Astrocyte (in vitro differentiated cells and primary cell): ENCODE measurements around the gene ALDH1B1. TPM values are rescaled to one million over a fixed set of nuclear protein-coding genes. Genes with fewer than 3 reads are reported as not detected.

Experiments used
- DNase-seq: peaks from one replicate; pipeline ENCODE4 v3.0.0-alpha.2; 2010; ENCODE audit warnings: low read depth
- FAIRE-seq: peaks from 2 replicates; lab custom pipeline; 2011; peaks lifted over from hg19 to GRCh38; lab: Jason Lieb, UNC
- H2AFZ ChIP-seq: 2 replicates; pipeline ENCODE4 v1.6.0; 2012; ENCODE audit warnings: low read depth, low read length, inconsistent platforms
- H3K27ac ChIP-seq: 2 replicates; pipeline ENCODE4 v1.5.1; 2011; ENCODE audit warnings: low read depth, low read length, inconsistent platforms
- H3K27me3 ChIP-seq: 2 replicates; pipeline ENCODE4 v1.6.0; 2011; ENCODE audit warnings: low read length, inconsistent platforms; ENCODE audit not compliant: insufficient read depth
- H3K36me3 ChIP-seq: 2 replicates; pipeline ENCODE4 v1.5.1; 2011; ENCODE audit warnings: low read length, inconsistent platforms; ENCODE audit not compliant: insufficient read depth
- H3K4me1 ChIP-seq: 2 replicates; pipeline ENCODE4 v1.5.1; 2011; ENCODE audit warnings: low read length, inconsistent platforms; ENCODE audit not compliant: insufficient read depth
- H3K4me2 ChIP-seq: 2 replicates; pipeline ENCODE4 v1.6.0; 2012; ENCODE audit warnings: low read length, inconsistent platforms
- H3K4me3 ChIP-seq: 2 replicates; pipeline ENCODE4 v1.5.1; 2011; ENCODE audit warnings: low read depth, mild to moderate bottlenecking, low read length, inconsistent platforms; ENCODE audit not compliant: insufficient read depth
- H3K79me2 ChIP-seq: 2 replicates; pipeline ENCODE4 v1.6.0; 2012; ENCODE audit warnings: mild to moderate bottlenecking, low read length, inconsistent platforms; ENCODE audit not compliant: insufficient read depth
- H3K9ac ChIP-seq: 2 replicates; pipeline ENCODE4 v1.6.0; 2012; ENCODE audit warnings: mild to moderate bottlenecking, low read length, inconsistent platforms
- H3K9me3 ChIP-seq: 2 replicates; pipeline ENCODE4 v1.5.1; 2012; ENCODE audit warnings: low read depth, mild to moderate bottlenecking, low read length, inconsistent platforms; ENCODE audit not compliant: insufficient read depth
- H4K20me1 ChIP-seq: 2 replicates; pipeline ENCODE4 v1.6.0; 2012; ENCODE audit warnings: low read length, inconsistent platforms; ENCODE audit not compliant: insufficient read depth
- H3K27ac Mint-ChIP-seq: one replicate; pipeline ENCODE4 v1.8.0; 2021; ENCODE audit warnings: mild to moderate bottlenecking, mixed read lengths; ENCODE audit not compliant: unreplicated experiment
- H3K27me3 Mint-ChIP-seq: one replicate; pipeline ENCODE4 v1.8.0; 2021; ENCODE audit warnings: low read depth, mixed read lengths; ENCODE audit not compliant: unreplicated experiment
- H3K36me3 Mint-ChIP-seq: one replicate; pipeline ENCODE4 v1.8.0; 2021; ENCODE audit warnings: low read depth, mixed read lengths; ENCODE audit not compliant: unreplicated experiment
- H3K4me1 Mint-ChIP-seq: one replicate; pipeline ENCODE4 v1.8.0; 2021; ENCODE audit warnings: low read depth, mixed read lengths; ENCODE audit not compliant: unreplicated experiment
- H3K4me3 Mint-ChIP-seq: one replicate; pipeline ENCODE4 v1.8.0; 2021; ENCODE audit warnings: mild to moderate bottlenecking, moderate library complexity, mixed read lengths; ENCODE audit not compliant: unreplicated experiment
- H3K9me3 Mint-ChIP-seq: one replicate; pipeline ENCODE4 v1.8.0; 2021; ENCODE audit warnings: mild to moderate bottlenecking, mixed read lengths; ENCODE audit not compliant: unreplicated experiment
- CTCF ChIP-seq: IDR thresholded peaks from 2 replicates; pipeline ENCODE4 v1.5.1; 2011; ENCODE audit warnings: low read depth, mild to moderate bottlenecking, inconsistent platforms, low read length, moderate library complexity; ENCODE audit not compliant: insufficient read depth
- EZH2 ChIP-seq: IDR thresholded peaks from 2 replicates; pipeline ENCODE4 v1.6.1; 2012; ENCODE audit warnings: mild to moderate bottlenecking, low read length, inconsistent platforms; ENCODE audit not compliant: insufficient read depth
- total RNA-seq: library from RNA; stranded (reverse); gene quantifications from 2 replicates; pipeline ENCODE4 v1.2.1, GENCODE V29; 2021

The ALDH1B1 gene
- total RNA-seq, 1 donor from 2014 or later, result 124 TPM

DNA sequence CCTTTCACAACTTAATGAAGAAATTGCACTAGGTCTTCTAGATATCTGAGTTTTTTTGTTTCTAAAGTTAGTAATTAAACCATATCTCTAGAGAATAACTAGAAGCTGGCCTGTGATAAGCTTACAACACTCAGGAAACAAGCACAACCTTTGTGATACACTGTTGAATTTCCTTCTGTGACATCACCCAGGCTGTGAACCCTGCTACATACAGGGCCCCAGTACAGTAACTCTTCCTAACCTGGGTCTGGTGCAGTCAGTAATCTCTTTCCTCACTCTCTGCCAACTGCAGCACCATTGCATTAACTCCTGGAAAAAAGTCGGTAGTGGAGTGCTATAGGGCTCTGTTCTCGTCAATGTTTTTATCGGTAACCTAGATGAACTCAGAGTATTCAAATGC is 42.4 kb downstream of the ALDH1B1 start:
- Histone ChIP-seq H3K9me3 (peaks cover 3% of the 10 kb centered on the region), H3K36me3 (no peaks in the 10 kb centered on the region), H4K20me1 (no peaks in the 10 kb centered on the region), H2AFZ (no peak overlapping the region), H3K27ac (no peak overlapping the region), H3K4me1 (peaks cover 11% of the 10 kb centered on the region), H3K79me2 (no peaks in the 10 kb centered on the region), H3K9ac (no peak overlapping the region), H3K27me3 (peaks cover 13% of the 10 kb centered on the region), H3K4me2 (no peak overlapping the region), H3K4me3 (no peak overlapping the region)
- FAIRE-seq, result peak; percentile 13
- no peak overlapping the region for H3K27ac Mint-ChIP-seq
- TF ChIP-seq EZH2, result no peak
- no peak for TF ChIP-seq CTCF
- peaks cover 30% of the 10 kb centered on the region for H3K4me1 Mint-ChIP-seq
- peaks cover 4% of the 10 kb centered on the region for H3K9me3 Mint-ChIP-seq
- H3K4me3 Mint-ChIP-seq, result no peak overlapping the region
- no peaks in the 10 kb centered on the region for H3K36me3 Mint-ChIP-seq
- no peak for DNase-seq
- peaks cover 10% of the 10 kb centered on the region for H3K27me3 Mint-ChIP-seq

- H3K9me3 Mint-ChIP-seq, result no peaks in the 10 kb centered on the region
- H3K9ac ChIP-seq, result no peak overlapping the region
- H3K27me3 ChIP-seq, result peaks cover 8% of the 10 kb centered on the region
- no peak overlapping the region for H3K27ac ChIP-seq
- peaks cover 30% of the 10 kb centered on the region for H3K4me1 Mint-ChIP-seq
- no peak overlapping the region for H3K4me2 ChIP-seq
- H3K27ac Mint-ChIP-seq, result no peak overlapping the region
- H3K9me3 ChIP-seq, result no peaks in the 10 kb centered on the region
- H3K4me1 ChIP-seq, result peaks cover 11% of the 10 kb centered on the region
- FAIRE-seq (peak; percentile 75), DNase-seq (no peak)
- no peak overlapping the region for H3K4me3 Mint-ChIP-seq
- no peak overlapping the region for H3K4me3 ChIP-seq
- no peaks in the 10 kb centered on the region for H3K79me2 ChIP-seq
- H3K27me3 Mint-ChIP-seq, result peaks cover 6% of the 10 kb centered on the region
- H4K20me1 ChIP-seq, result no peaks in the 10 kb centered on the region
- no peak overlapping the region for H2AFZ ChIP-seq
- H3K36me3 ChIP-seq, result no peaks in the 10 kb centered on the region
- no peak for TF ChIP-seq CTCF
- no peak for TF ChIP-seq EZH2
- H3K36me3 Mint-ChIP-seq, result no peaks in the 10 kb centered on the region
Measured at GRCh38 chr9:38435521-38435920, 43.0 kb downstream of the ALDH1B1 start.

DNA sequence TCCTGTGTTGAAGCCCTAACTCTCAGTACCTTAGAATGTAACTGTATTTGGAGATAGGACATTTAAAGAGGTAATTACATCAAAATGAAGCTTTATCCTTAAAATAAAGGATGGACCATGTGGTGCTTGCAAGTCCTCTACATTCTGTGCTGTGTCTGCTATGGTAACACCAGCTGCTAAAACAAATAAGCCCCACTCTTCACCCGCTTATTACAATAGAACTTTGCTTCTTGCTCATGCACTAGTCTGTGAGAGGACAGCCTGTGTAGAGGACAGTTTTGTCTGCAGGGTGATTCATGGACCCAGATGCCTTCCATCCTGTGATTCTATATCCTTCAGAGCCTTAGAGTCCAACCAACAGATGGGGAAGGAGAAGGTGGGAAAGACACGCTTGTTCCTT is 44.2 kb downstream of the ALDH1B1 start:
- Histone ChIP-seq H3K4me1 (peaks cover 11% of the 10 kb centered on the region), H3K27ac (no peak overlapping the region), H3K27me3 (peaks cover 2% of the 10 kb centered on the region), H3K4me2 (no peak overlapping the region), H3K9ac (no peak overlapping the region), H4K20me1 (no peaks in the 10 kb centered on the region), H3K4me3 (no peak overlapping the region), H3K79me2 (no peaks in the 10 kb centered on the region), H3K36me3 (no peaks in the 10 kb centered on the region), H3K9me3 (no peaks in the 10 kb centered on the region), H2AFZ (peak overlapping the region; percentile 46)
- Mint-ChIP-seq H3K27me3 (peaks cover 4% of the 10 kb centered on the region), H3K9me3 (no peaks in the 10 kb centered on the region), H3K36me3 (no peaks in the 10 kb centered on the region), H3K27ac (peak overlapping the region; percentile 70), H3K4me1 (peaks cover 30% of the 10 kb centered on the region), H3K4me3 (no peak overlapping the region)
- FAIRE-seq (no peak), DNase-seq (no peak)
- TF ChIP-seq CTCF (no peak), EZH2 (no peak)
